ENCODE measurements around the gene TADA1.
"Not testable (repeated sequence)": the region's sequence is repeated elsewhere in the genome, so short reads cannot be mapped to it uniquely, and the experiment has no call there.

TADA1 gene

GRCh38 chr1:166895766-166896165 is 19.7 kb upstream of the TADA1 start:
- DNase-seq (ENCODE audit: low spot score) = no peak
- TF ChIP-seq CTCF (IDR thresholded peaks at IDR 0.05; ENCODE audit: extremely low read depth, missing control alignments) = no peak

DNA sequence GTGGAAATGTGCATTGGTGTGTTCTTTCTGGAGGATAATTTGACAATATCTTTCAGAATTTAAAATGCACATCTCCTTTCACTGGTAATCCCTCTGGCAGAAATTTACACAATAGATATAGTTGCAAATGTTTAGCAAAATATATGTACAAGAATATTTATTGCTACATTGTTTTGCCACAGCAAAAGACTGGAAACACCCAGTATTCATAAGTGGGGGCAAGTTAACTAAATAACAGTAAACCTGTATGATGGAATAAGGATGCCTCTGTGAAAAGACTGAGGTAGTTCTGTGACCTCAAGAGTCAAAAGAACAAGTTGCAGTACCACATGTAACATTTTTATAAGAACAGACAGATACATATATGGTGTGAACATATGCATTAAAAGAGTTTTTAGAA is 13.7 kb upstream of the TADA1 start:
- no peak for DNase-seq (ENCODE audit: low spot score)
- TF ChIP-seq CTCF (IDR thresholded peaks at IDR 0.05; ENCODE audit: extremely low read depth, missing control alignments) = no peak

GRCh38 chr1:166888373-166889111 is 12.5 kb upstream of the TADA1 start:
- TF ChIP-seq CTCF (IDR thresholded peaks at IDR 0.05; ENCODE audit: extremely low read depth, missing control alignments) = no peak
- DNase-seq (ENCODE audit: low spot score) = no peak

GRCh38 chr1:166884971-166885370 is 8.9 kb upstream of the TADA1 start:
- DNase-seq (ENCODE audit: low spot score) = no peak
- no peak for TF ChIP-seq CTCF (IDR thresholded peaks at IDR 0.05; ENCODE audit: extremely low read depth, missing control alignments)

DNA sequence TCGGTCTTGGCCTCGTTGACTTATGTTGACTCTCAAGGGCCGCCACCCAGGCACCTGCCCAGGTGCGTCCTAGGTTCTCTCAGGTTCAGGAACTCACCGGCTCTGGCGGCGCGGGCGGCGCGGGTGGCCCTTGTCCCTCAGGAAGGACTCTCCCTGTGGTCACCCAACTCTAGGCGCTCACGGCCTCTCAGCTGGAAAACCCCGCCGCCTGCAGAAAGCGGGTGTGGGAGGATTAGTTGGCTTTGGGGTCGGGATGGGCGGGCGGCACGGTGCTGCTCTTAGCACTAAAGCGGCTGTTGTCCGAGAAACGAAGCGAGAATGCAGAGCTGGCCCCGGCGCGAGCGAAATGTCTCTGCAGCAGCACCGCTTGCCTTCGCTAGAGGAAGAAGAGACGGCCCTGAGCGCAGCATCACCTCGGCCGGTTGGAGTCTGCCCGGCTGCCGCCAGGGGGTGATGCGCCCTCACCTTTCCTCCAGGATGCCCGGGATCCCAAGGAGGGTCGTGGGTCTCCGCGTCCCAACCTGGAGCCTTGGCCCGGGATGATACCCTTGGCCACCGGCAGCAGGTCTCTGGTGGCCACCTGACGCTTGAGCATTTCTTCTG is 8.1 kb upstream of the TADA1 start:
- TF ChIP-seq CTCF (IDR thresholded peaks at IDR 0.05; ENCODE audit: extremely low read depth, missing control alignments) = peak; percentile 47
- peak; percentile 30 for DNase-seq (ENCODE audit: low spot score)

DNA sequence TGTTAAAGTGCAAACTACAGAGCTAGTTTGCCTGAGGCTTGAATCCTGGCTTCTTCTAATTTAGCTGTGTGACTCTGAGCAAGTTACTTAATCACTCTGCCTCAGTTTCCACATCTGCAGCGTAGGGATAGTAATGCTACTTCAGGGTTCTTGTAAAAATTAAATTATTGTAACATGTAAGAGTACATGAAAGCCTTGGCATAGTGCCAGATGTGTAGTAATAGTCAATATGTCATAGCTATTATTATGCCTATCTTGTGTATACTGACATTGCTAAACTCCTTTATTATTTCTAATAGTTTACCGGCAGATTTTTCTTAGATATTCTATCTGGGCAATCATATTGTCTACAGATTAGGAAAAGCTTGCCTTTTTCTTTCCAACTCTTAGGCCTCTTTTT is 6.8 kb upstream of the TADA1 start:
- DNase-seq (ENCODE audit: low spot score) = no peak
- no peak for TF ChIP-seq CTCF (IDR thresholded peaks at IDR 0.05; ENCODE audit: extremely low read depth, missing control alignments)

- DNase-seq (ENCODE audit: low spot score) = not testable (repeated sequence)
Observed at GRCh38 chr1:166878173-166878917, 2.3 kb upstream of the TADA1 start.

Data from GM20000 (cell line).